Kidney (tissue), 14 donors: Measurements from ENCODE around the gene COL3A1. TPM values are rescaled to one million over a fixed set of nuclear protein-coding genes. Genes with fewer than 3 reads are reported as not detected.

ENCODE experiments used
- DNase-seq, 5 donors: peaks; one replicate each; pipeline ENCODE4 v3.0.0-alpha.2; 2013 to 2020
- FAIRE-seq: peaks from 2 replicates; lab custom pipeline; 2012; peaks lifted over from hg19 to GRCh38; lab: Jason Lieb, UNC
- H3K27ac ChIP-seq, 2 donors: one replicate each; pipeline ENCODE4 v1.7.0; 2013; ENCODE audit warnings: low read depth in 2 of 2, low read length in 2 of 2, inconsistent platforms in 1 of 2
- H3K27me3 ChIP-seq: one replicate; pipeline ENCODE4 v1.7.1; 2013; ENCODE audit warnings: low read length, inconsistent platforms; ENCODE audit not compliant: control insufficient read depth, insufficient read depth
- H3K36me3 ChIP-seq, 3 donors: one replicate each; pipeline versions ENCODE4 v1.7.0 to v1.7.1; 2013; ENCODE audit warnings: low read length in 3 of 3, control low read depth in 1 of 3, inconsistent platforms in 1 of 3; ENCODE audit not compliant: insufficient read depth in 3 of 3, control insufficient read depth in 2 of 3
- H3K4me1 ChIP-seq, 3 donors: one replicate each; pipeline versions ENCODE4 v1.7.0 to v1.7.1; 2013; ENCODE audit warnings: low read length in 3 of 3, inconsistent platforms in 1 of 3, low read depth in 1 of 3; ENCODE audit not compliant: control insufficient read depth in 2 of 3, insufficient read depth in 2 of 3
- H3K4me3 ChIP-seq, 3 donors: one replicate each; pipeline versions ENCODE4 v1.7.0 to v1.8.1; 2013; ENCODE audit warnings: low read length in 3 of 3, control low read depth in 1 of 3, inconsistent platforms in 1 of 3
- H3K9ac ChIP-seq, 3 donors: one replicate each; pipeline versions ENCODE4 v1.7.0 to v1.7.1; 2013; ENCODE audit warnings: low read length in 3 of 3, control low read depth in 1 of 3, inconsistent platforms in 1 of 3
- H3K9me3 ChIP-seq, 3 donors: one replicate each; pipeline versions ENCODE4 v1.7.0 to v1.7.1; 2013; ENCODE audit warnings: low read length in 3 of 3, control low read depth in 1 of 3, inconsistent platforms in 1 of 3; ENCODE audit not compliant: control insufficient read depth in 2 of 3, insufficient read depth in 1 of 3
- intact Hi-C: fragments of 100-400 bp; cut with DNase I; formaldehyde crosslinking; loops from one replicate; pipeline ENCODE4 v1.11.1; 2022
- polyA plus RNA-seq: library from polyadenylated mRNA; stranded (reverse); fragments of 350-450 nt; fragmentation: Illumina TruSeq; extraction: RNeasy Lipid Tissue Mini Kit (QIAGEN cat#74804); gene quantifications from one replicate; pipeline ENCODE4 v1.2.3, GENCODE V29; 2014; ENCODE audit warnings: low read depth, low replicate concordance; ENCODE audit not compliant: insufficient read depth
- total RNA-seq: library from RNA; stranded (reverse); fragmentation: NEBNext Ultra II Directional; extraction: Animal tissue kit (Norgen Biotek cat#: 25700); gene quantifications from one replicate; pipeline ENCODE4 v1.2.1, GENCODE V29; 2021
- TF ChIP-seq, protein P1 (sequence below): IDR thresholded peaks from 3 replicates; pipeline ENCODE4 v1.5.1; 2012; ENCODE audit warnings: mild to moderate bottlenecking, moderate library complexity, borderline replicate concordance; ENCODE audit not compliant: insufficient read depth; ENCODE audit errors: extremely low read depth
- donor health status: control.
- donor health status: control.
- donor health status: control.
- donor health status: control.
- donor health status: control.
- donor health status: DM: yes; HTN: yes; CAD: no.
- donor health status: Normal renal cell carcinoma (clear cell type).

The COL3A1 gene
- total and polyA plus RNA-seq, 2 donors from 2014 or later, result 32.2 to 138 TPM

- no peak for FAIRE-seq
- H3K4me3 ChIP-seq, result no peak overlapping the region
- peaks cover 0 to 4% (median 0%) of the 10 kb centered on the region in 3 donors for H3K36me3 ChIP-seq
Measured at GRCh38 chr2:189000221-189000620, 26.0 kb downstream of the COL3A1 start.

GRCh38 chr2:189002079-189002478, 27.9 kb downstream of the COL3A1 start:
- Histone ChIP-seq H3K4me1 (no peaks in the 10 kb centered on the region), H3K9me3 (no peaks in the 10 kb centered on the region), H3K9ac (no peak overlapping the region), H3K27ac (no peak overlapping the region), H3K27me3 (no peaks in the 10 kb centered on the region), H3K4me3 (no peak overlapping the region), H3K36me3 (peaks cover 0 to 4% (median 0%) of the 10 kb centered on the region in 3 donors)
- intact Hi-C loops, result no loop called here
- no peak for FAIRE-seq
- TF ChIP-seq, protein P1, sequence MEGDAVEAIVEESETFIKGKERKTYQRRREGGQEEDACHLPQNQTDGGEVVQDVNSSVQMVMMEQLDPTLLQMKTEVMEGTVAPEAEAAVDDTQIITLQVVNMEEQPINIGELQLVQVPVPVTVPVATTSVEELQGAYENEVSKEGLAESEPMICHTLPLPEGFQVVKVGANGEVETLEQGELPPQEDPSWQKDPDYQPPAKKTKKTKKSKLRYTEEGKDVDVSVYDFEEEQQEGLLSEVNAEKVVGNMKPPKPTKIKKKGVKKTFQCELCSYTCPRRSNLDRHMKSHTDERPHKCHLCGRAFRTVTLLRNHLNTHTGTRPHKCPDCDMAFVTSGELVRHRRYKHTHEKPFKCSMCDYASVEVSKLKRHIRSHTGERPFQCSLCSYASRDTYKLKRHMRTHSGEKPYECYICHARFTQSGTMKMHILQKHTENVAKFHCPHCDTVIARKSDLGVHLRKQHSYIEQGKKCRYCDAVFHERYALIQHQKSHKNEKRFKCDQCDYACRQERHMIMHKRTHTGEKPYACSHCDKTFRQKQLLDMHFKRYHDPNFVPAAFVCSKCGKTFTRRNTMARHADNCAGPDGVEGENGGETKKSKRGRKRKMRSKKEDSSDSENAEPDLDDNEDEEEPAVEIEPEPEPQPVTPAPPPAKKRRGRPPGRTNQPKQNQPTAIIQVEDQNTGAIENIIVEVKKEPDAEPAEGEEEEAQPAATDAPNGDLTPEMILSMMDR, result no peak
- no peak for DNase-seq

More at GRCh38 chr2:189000221-189000620, 26.0 kb downstream of the COL3A1 start:
- H3K27me3 ChIP-seq, result no peaks in the 10 kb centered on the region
- intact Hi-C loops, result no loop called here
- H3K4me1 ChIP-seq, result no peaks in the 10 kb centered on the region
- DNase-seq, result no peak
- H3K9ac ChIP-seq, result no peak overlapping the region
- no peaks in the 10 kb centered on the region for H3K9me3 ChIP-seq
- no peak overlapping the region for H3K27ac ChIP-seq
- TF ChIP-seq, protein P1, result no peak

- no peak overlapping the region for H3K27ac ChIP-seq
- intact Hi-C loops, result no loop called here
- no peaks in the 10 kb centered on the region for H3K9me3 ChIP-seq
- no peak overlapping the region for H3K4me3 ChIP-seq
- H3K27me3 ChIP-seq, result no peaks in the 10 kb centered on the region
- no peaks in the 10 kb centered on the region for H3K4me1 ChIP-seq
- FAIRE-seq (no peak), DNase-seq (no peak)
- no peaks in the 10 kb centered on the region for H3K36me3 ChIP-seq
- TF ChIP-seq, protein P1, result no peak
- no peak overlapping the region for H3K9ac ChIP-seq
Measured at GRCh38 chr2:189008555-189009262, 34.5 kb downstream of the COL3A1 start.
